Stimulated activated CD4-positive, alpha-beta T cell treated with anti-CD3 and anti-CD28 coated beads, Interleukin-2, amount 100 ng/mL, for 24 hours (primary cell): ENCODE results near the gene PHKA2.
"Not testable (repeated sequence)": the region's sequence is repeated elsewhere in the genome, so short reads cannot be mapped to it uniquely, and the experiment has no call there.

Experiments used
- DNase-seq, 2 donors: peaks; one replicate each; pipeline ENCODE4 v3.0.0-alpha.2; 2020

The PHKA2 gene

GRCh38 chrX:18855919-18856644 lies 127.8 kb downstream of the PHKA2 start:
- DNase-seq: no peak

GRCh38 chrX:18847901-18848300 lies 136.0 kb downstream of the PHKA2 start:
- DNase-seq: not testable (repeated sequence)
